Esophagus muscularis mucosa (tissue), 4 donors: ENCODE data around the gene DPYD. TPM values are rescaled to one million over a fixed set of nuclear protein-coding genes. Genes with fewer than 3 reads are reported as not detected.

Experiments
- DNase-seq: peaks from one replicate; pipeline ENCODE4 v3.0.0-alpha.2; 2017; ENCODE audit errors: extremely low spot score
- H3K27ac ChIP-seq, 4 donors: fragments of 200-600 bp; sonication (generic); replicated peaks in 1 of 4; 1 replicate in 3 of 4; 2 replicates in 1 of 4; pipeline ENCODE4 v1.5.1; 2016 to 2019; ENCODE audit warnings: mild to moderate bottlenecking in 1 of 4
- H3K27me3 ChIP-seq, 4 donors: fragments of 200-600 bp; sonication (generic); one replicate each; pipeline versions ENCODE4 v1.5.1 to v1.6.0; 2016 to 2019
- H3K36me3 ChIP-seq, 4 donors: fragments of 200-600 bp; sonication (generic); one replicate each; pipeline ENCODE4 v1.5.1; 2016 to 2019
- H3K4me1 ChIP-seq, 4 donors: fragments of 200-600 bp; sonication (generic); one replicate each; pipeline ENCODE4 v1.5.1; 2016 to 2019
- H3K4me3 ChIP-seq, 4 donors: fragments of 200-600 bp; sonication (generic); 1 replicate in 2 of 4; 2 replicates in 2 of 4; pipeline ENCODE4 v1.5.1; 2016 to 2019; ENCODE audit warnings: mild to moderate bottlenecking in 4 of 4, moderate library complexity in 1 of 4
- H3K9me3 ChIP-seq, 4 donors: fragments of 200-600 bp; sonication (generic); 1 replicate in 3 of 4; 2 replicates in 1 of 4; pipeline ENCODE4 v1.5.1; 2016 to 2019
- CTCF ChIP-seq, 3 experiments: fragments of 200-600 bp in 2 of 3; fragments of 450-650 bp in 1 of 3; sonication (generic) in 2 of 3; IDR thresholded peaks; one replicate each; pipeline ENCODE4 v1.5.1; 2017 to 2019; ENCODE audit warnings: antibody characterized with exemption in 3 of 3, mild to moderate bottlenecking in 2 of 3, moderate library complexity in 1 of 3
- EP300 ChIP-seq: sonication (generic); formaldehyde crosslinking; IDR thresholded peaks from one replicate; pipeline ENCODE4 v1.6.1; 2017; ENCODE audit warnings: antibody characterized with exemption
- POLR2A ChIP-seq: fragments of 450-650 bp; IDR thresholded peaks from one replicate; pipeline ENCODE4 v1.6.1; 2017; ENCODE audit warnings: antibody characterized with exemption, moderate library complexity, mild to moderate bottlenecking, low read depth
- POLR2AphosphoS5 ChIP-seq, 2 donors: sonication (generic); formaldehyde crosslinking; IDR thresholded peaks; one replicate each; pipeline ENCODE4 v1.6.1; 2017; ENCODE audit warnings: antibody characterized with exemption in 2 of 2
- WGBS: methylation state at CpG from one replicate; pipeline ENCODE4 v1.1.5; 2018; 5-methylcytosine and 5-hydroxymethylcytosine counted together
- intact Hi-C: fragments of 100-400 bp; cut with DNase I; formaldehyde crosslinking; loops from one replicate; pipeline ENCODE4 v1.15.1; 2023
- total RNA-seq, 4 donors: library from RNA; depleted of rRNA; stranded (reverse); fragments of >200 nt; gene quantifications; one replicate each; pipeline versions ENCODE4 v1.1.0 to v1.2.1, GENCODE V29; 2016

Gene DPYD
- total RNA-seq, 4 donors from 2014 or later = 31.1 to 36.6 (median 31.7) TPM

- Histone ChIP-seq H3K4me1 (no peaks in the 10 kb centered on the region), H3K27ac (no peak overlapping the region), H3K36me3 (no peaks in the 10 kb centered on the region), H3K27me3 (no peaks in the 10 kb centered on the region), H3K9me3 (no peaks in the 10 kb centered on the region), H3K4me3 (no peak overlapping the region)
- intact Hi-C loops = no loop called here
- DNase-seq = no peak
- WGBS = 100% methylated on average over 2 of the region's 2 CpGs
- TF ChIP-seq EP300 (no peak), POLR2A (no peak), POLR2AphosphoS5 (IDR thresholded peaks at IDR 0.05) (no peak), CTCF (IDR thresholded peaks at IDR 0.05) (no peak)
These were observed 387.5 kb downstream of the DPYD start for GRCh38 chr1:97533358-97533757.

GRCh38 chr1:97529600-97529999 lies 391.2 kb downstream of the DPYD start:
- intact Hi-C loops = no loop called here

GRCh38 chr1:97524211-97524610 lies 396.6 kb downstream of the DPYD start:
- H3K9me3 ChIP-seq = no peaks in the 10 kb centered on the region
- intact Hi-C loops = no loop called here
- no peak overlapping the region for H3K27ac ChIP-seq
- WGBS = 89% methylated on average over 4 of the region's 4 CpGs
- H3K4me3 ChIP-seq = no peak overlapping the region
- H3K36me3 ChIP-seq = no peaks in the 10 kb centered on the region
- no peak for DNase-seq
- H3K27me3 ChIP-seq = no peaks in the 10 kb centered on the region
- TF ChIP-seq POLR2A (no peak), POLR2AphosphoS5 (IDR thresholded peaks at IDR 0.05) (no peak), CTCF (IDR thresholded peaks at IDR 0.05) (no peak), EP300 (no peak)
- no peaks in the 10 kb centered on the region for H3K4me1 ChIP-seq

More at GRCh38 chr1:97529600-97529999, 391.2 kb downstream of the DPYD start:
- H3K27me3 ChIP-seq = no peaks in the 10 kb centered on the region
- H3K4me1 ChIP-seq = no peaks in the 10 kb centered on the region
- H3K27ac ChIP-seq = no peak overlapping the region
- no peaks in the 10 kb centered on the region for H3K9me3 ChIP-seq
- 83% methylated on average over 1 of the region's 1 CpG for WGBS
- no peak overlapping the region for H3K4me3 ChIP-seq
- no peaks in the 10 kb centered on the region for H3K36me3 ChIP-seq
- no peak for DNase-seq
- TF ChIP-seq EP300 (no peak), CTCF (IDR thresholded peaks at IDR 0.05) (no peak), POLR2A (no peak), POLR2AphosphoS5 (IDR thresholded peaks at IDR 0.05) (no peak)

- Histone ChIP-seq H3K4me3 (no peak overlapping the region), H3K36me3 (no peaks in the 10 kb centered on the region), H3K27me3 (no peaks in the 10 kb centered on the region), H3K27ac (no peak overlapping the region), H3K9me3 (no peaks in the 10 kb centered on the region), H3K4me1 (no peaks in the 10 kb centered on the region)
- DNase-seq = no peak
- intact Hi-C loops = no loop called here
- TF ChIP-seq POLR2A = no peak
- TF ChIP-seq CTCF (IDR thresholded peaks at IDR 0.05) = no peak
- TF ChIP-seq POLR2AphosphoS5 (IDR thresholded peaks at IDR 0.05) = no peak
- no peak for TF ChIP-seq EP300
- 97% methylated on average over 2 of the region's 2 CpGs for WGBS
These were observed 404.2 kb downstream of the DPYD start for GRCh38 chr1:97516588-97516987.

- intact Hi-C loops = no loop called here
- H3K9me3 ChIP-seq = peaks cover 0 to 10% (median 0%) of the 10 kb centered on the region in 4 donors
- H3K27me3 ChIP-seq = no peaks in the 10 kb centered on the region
- 90% methylated on average over 7 of the region's 7 CpGs for WGBS
- H3K27ac ChIP-seq = no peak overlapping the region
- TF ChIP-seq POLR2AphosphoS5 (IDR thresholded peaks at IDR 0.05) = no peak
- TF ChIP-seq EP300 = no peak
- TF ChIP-seq POLR2A = no peak
- no peak overlapping the region for H3K4me3 ChIP-seq
- no peak for DNase-seq
- H3K4me1 ChIP-seq = peaks cover 0 to 4% (median 0%) of the 10 kb centered on the region in 4 donors
- H3K36me3 ChIP-seq = no peaks in the 10 kb centered on the region
These were observed 412.1 kb downstream of the DPYD start for GRCh38 chr1:97508653-97509218.
